K562 (cell line): Measurements from ENCODE around the gene ZNF565. TPM values are rescaled to one million over a fixed set of nuclear protein-coding genes. Genes with fewer than 3 reads are reported as not detected.
A peak's percentile ranks its signal among the peaks of the same experiment; 100 is the strongest.

Source experiments
- ADNP ChIP-seq: fragments of 200-800 bp; sonication (Bioruptor generic); IDR thresholded peaks from 2 replicates; pipeline ENCODE4 v1.6.1; 2016; ENCODE audit warnings: missing genetic modification characterization, missing compliant biosample characterization
- E2F4 ChIP-seq: sonication (generic); formaldehyde crosslinking; IDR thresholded peaks from 2 replicates; pipeline ENCODE4 v1.8.0; 2022; ENCODE audit warnings: mild to moderate bottlenecking, low read depth, missing genetic modification reagents
- EP300 ChIP-seq: IDR thresholded peaks from 2 replicates; pipeline ENCODE4 v1.6.1; 2012; ENCODE audit warnings: low read length, improper control_type of control experiment
- HCFC1 ChIP-seq: IDR thresholded peaks from 2 replicates; pipeline ENCODE4 v1.6.1; 2012; ENCODE audit warnings: low read depth, low read length, improper control_type of control experiment
- MEF2A ChIP-seq: IDR thresholded peaks from 2 replicates; pipeline ENCODE4 v1.6.1; 2011; ENCODE audit warnings: low read depth, mild to moderate bottlenecking, low read length, moderate library complexity; ENCODE audit not compliant: control insufficient read depth
- NR2F6 ChIP-seq: fragments of 450-650 bp; formaldehyde crosslinking; IDR thresholded peaks from 2 replicates; pipeline ENCODE4 v1.4.0; 2020; ENCODE audit warnings: mild to moderate bottlenecking
- PHF20 ChIP-seq: fragments of 450-650 bp; IDR thresholded peaks from 2 replicates; pipeline ENCODE4 v1.6.1; 2018; ENCODE audit not compliant: partially characterized antibody
- SIX5 ChIP-seq, 2 experiments: IDR thresholded peaks; 2 replicates each; pipeline ENCODE4 v1.6.1; 2011; ENCODE audit warnings: low read length in 2 of 2, borderline replicate concordance in 1 of 2, low read depth in 1 of 2, mild to moderate bottlenecking in 1 of 2, moderate library complexity in 1 of 2; ENCODE audit not compliant: insufficient read depth in 1 of 2
- SMARCA5 ChIP-seq: fragments of 450-650 bp; IDR thresholded peaks from 2 replicates; pipeline ENCODE4 v1.6.1; 2016
- TAF7 ChIP-seq: fragments of 450-650 bp; IDR thresholded peaks from 2 replicates; pipeline ENCODE4 v1.6.1; 2016; ENCODE audit warnings: missing genetic modification characterization, missing compliant biosample characterization
- U2AF2 ChIP-seq: fragments of 200-400 bp; formaldehyde crosslinking; optimal IDR thresholded peaks from 2 replicates; pipeline ENCODE3; 2017; ENCODE audit warnings: low read depth, mild to moderate bottlenecking, low read length
- ZFP30 ChIP-seq: fragments of 250-450 bp; sonication (Bioruptor Pico); IDR thresholded peaks from 2 replicates; pipeline ENCODE4 v1.8.0; 2022; ENCODE audit warnings: moderate library complexity, mild to moderate bottlenecking, inconsistent platforms, borderline replicate concordance
- ZNF140 ChIP-seq: fragments of 250-450 bp; sonication (Bioruptor Pico); IDR thresholded peaks from 2 replicates; pipeline ENCODE4 v1.8.0; 2021; ENCODE audit warnings: moderate library complexity, mild to moderate bottlenecking, inconsistent platforms
- ZNF24 ChIP-seq: fragments of 450-650 bp; IDR thresholded peaks from 2 replicates; pipeline ENCODE4 v1.6.1; 2016
- ZNF408 ChIP-seq: fragments of 250-450 bp; sonication (Bioruptor Pico); IDR thresholded peaks from 2 replicates; pipeline ENCODE4 v1.4.0; 2020; ENCODE audit warnings: low read depth, mild to moderate bottlenecking, moderate library complexity
- ZNF695 ChIP-seq: fragments of 450-650 bp; formaldehyde crosslinking; IDR thresholded peaks from 2 replicates; pipeline ENCODE4 v1.4.0; 2020; ENCODE audit warnings: mild to moderate bottlenecking, moderate library complexity
- ZNF778 ChIP-seq: fragments of 450-650 bp; formaldehyde crosslinking; IDR thresholded peaks from 2 replicates; pipeline ENCODE4 v1.4.0; 2020; ENCODE audit warnings: mild to moderate bottlenecking, moderate library complexity
- polyA plus RNA-seq, 8 experiments: library from polyadenylated mRNA; depleted of rRNA in 4 of 8; stranded (reverse) in 5 of 8; unstranded in 3 of 8; fragments of >200 nt; fragmentation: Nextera tagmentation in 2 of 8; fragmentation: Illumina TruSeq in 1 of 8; extraction: Ambion mirVana in 2 of 8; extraction: Trizol in 1 of 8; gene quantifications; 2 replicates each; pipeline versions ENCODE4 v1.2.1 to v1.2.3, GENCODE V29; 2011 to 2014; ENCODE audit warnings: inconsistent platforms in 1 of 8, missing spikeins in 1 of 8
- total RNA-seq, 7 experiments: library from RNA; depleted of rRNA in 6 of 7; stranded (reverse); fragments of >200 nt in 6 of 7; fragmentation: Illumina TruSeq in 2 of 7; extraction: Trizol in 2 of 7; gene quantifications; 2 replicates each; pipeline versions ENCODE4 v1.2.1 to v1.2.3, GENCODE V29; 2011 to 2021; ENCODE audit warnings: low replicate concordance in 1 of 7
- TF ChIP-seq, protein P1 (sequence below): fragments of 450-650 bp; IDR thresholded peaks from 2 replicates; pipeline ENCODE4 v1.6.1; 2018; ENCODE audit not compliant: partially characterized antibody
- TF ChIP-seq, protein P2 (sequence below): fragments of 250-450 bp; sonication (Bioruptor Pico); IDR thresholded peaks from 2 replicates; pipeline ENCODE4 v1.8.0; 2022; ENCODE audit warnings: moderate library complexity, mild to moderate bottlenecking, inconsistent platforms
- TF ChIP-seq, protein P3 (sequence below): IDR thresholded peaks from 2 replicates; pipeline ENCODE4 v1.6.1; 2014; ENCODE audit warnings: antibody characterized with exemption

The ZNF565 gene
- total and polyA plus RNA-seq, 9 of the 15 experiments (the other 6 are each of a cell fraction or from before 2014, with no cell fraction given): 1.3 to 3.2 (median 2.6) TPM

- TF ChIP-seq ZNF140 (CRISPR knock-in tag) (no peak), PHF20 (no peak), ZFP30 (CRISPR knock-in tag) (no peak), ZNF778 (no peak), EP300 (no peak; the same call in 1 of the 2 replicates), ZNF695 (0 out of 2 replicates have a peak, but pooled peaks have one; percentile 8), MEF2A (no peak), SMARCA5 (no peak), E2F4 (CRISPR knock-in tag) (no peak), ZNF24 (peak; percentile 88), HCFC1 (peak; percentile 64; the same call in 1 of the 2 replicates), ZNF408 (CRISPR knock-in tag) (no peak), SIX5 (IDR thresholded peaks at IDR 0.05; ENCODE audit: borderline replicate concordance in 1 of 2, insufficient read depth in 1 of 2, low read depth in 1 of 2, low read length in 2 of 2) (no peak), U2AF2 (no peak), TAF7 (tag) (peak; percentile 75), ADNP (tag) (no peak), NR2F6 (no peak)
- TF ChIP-seq, protein P1, sequence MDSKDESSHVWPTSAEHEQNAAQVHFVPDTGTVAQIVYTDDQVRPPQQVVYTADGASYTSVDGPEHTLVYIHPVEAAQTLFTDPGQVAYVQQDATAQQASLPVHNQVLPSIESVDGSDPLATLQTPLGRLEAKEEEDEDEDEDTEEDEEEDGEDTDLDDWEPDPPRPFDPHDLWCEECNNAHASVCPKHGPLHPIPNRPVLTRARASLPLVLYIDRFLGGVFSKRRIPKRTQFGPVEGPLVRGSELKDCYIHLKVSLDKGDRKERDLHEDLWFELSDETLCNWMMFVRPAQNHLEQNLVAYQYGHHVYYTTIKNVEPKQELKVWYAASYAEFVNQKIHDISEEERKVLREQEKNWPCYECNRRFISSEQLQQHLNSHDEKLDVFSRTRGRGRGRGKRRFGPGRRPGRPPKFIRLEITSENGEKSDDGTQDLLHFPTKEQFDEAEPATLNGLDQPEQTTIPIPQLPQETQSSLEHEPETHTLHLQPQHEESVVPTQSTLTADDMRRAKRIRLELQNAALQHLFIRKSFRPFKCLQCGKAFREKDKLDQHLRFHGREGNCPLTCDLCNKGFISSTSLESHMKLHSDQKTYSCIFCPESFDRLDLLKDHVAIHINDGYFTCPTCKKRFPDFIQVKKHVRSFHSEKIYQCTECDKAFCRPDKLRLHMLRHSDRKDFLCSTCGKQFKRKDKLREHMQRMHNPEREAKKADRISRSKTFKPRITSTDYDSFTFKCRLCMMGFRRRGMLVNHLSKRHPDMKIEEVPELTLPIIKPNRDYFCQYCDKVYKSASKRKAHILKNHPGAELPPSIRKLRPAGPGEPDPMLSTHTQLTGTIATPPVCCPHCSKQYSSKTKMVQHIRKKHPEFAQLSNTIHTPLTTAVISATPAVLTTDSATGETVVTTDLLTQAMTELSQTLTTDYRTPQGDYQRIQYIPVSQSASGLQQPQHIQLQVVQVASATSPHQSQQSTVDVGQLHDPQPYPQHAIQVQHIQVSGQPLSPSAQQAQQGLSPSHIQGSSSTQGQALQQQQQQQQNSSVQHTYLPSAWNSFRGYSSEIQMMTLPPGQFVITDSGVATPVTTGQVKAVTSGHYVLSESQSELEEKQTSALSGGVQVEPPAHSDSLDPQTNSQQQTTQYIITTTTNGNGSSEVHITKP: peak; percentile 61
- TF ChIP-seq, protein P2, sequence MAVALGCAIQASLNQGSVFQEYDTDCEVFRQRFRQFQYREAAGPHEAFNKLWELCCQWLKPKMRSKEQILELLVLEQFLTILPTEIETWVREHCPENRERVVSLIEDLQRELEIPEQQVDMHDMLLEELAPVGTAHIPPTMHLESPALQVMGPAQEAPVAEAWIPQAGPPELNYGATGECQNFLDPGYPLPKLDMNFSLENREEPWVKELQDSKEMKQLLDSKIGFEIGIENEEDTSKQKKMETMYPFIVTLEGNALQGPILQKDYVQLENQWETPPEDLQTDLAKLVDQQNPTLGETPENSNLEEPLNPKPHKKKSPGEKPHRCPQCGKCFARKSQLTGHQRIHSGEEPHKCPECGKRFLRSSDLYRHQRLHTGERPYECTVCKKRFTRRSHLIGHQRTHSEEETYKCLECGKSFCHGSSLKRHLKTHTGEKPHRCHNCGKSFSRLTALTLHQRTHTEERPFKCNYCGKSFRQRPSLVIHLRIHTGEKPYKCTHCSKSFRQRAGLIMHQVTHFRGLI: no peak
- TF ChIP-seq, protein P3, sequence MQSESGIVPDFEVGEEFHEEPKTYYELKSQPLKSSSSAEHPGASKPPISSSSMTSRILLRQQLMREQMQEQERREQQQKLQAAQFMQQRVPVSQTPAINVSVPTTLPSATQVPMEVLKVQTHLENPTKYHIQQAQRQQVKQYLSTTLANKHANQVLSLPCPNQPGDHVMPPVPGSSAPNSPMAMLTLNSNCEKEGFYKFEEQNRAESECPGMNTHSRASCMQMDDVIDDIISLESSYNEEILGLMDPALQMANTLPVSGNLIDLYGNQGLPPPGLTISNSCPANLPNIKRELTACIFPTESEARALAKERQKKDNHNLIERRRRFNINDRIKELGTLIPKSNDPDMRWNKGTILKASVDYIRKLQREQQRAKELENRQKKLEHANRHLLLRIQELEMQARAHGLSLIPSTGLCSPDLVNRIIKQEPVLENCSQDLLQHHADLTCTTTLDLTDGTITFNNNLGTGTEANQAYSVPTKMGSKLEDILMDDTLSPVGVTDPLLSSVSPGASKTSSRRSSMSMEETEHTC: no peak
Measured at GRCh38 chr19:36139473-36140303, 74.8 kb downstream of the ZNF565 start, which contains the start of gene CAPNS1 (continued).
